Sigmoid colon (tissue), 4 donors: Measurements from ENCODE around the gene SERPINC1.

Experiments used
- CTCF ChIP-seq, 4 experiments: fragments of 450-650 bp in 3 of 4; fragments of 200-600 bp in 1 of 4; IDR thresholded peaks; one replicate each; pipeline ENCODE4 v1.5.1; 2016 to 2019; ENCODE audit warnings: antibody characterized with exemption in 4 of 4, mild to moderate bottlenecking in 3 of 4, moderate library complexity in 2 of 4
- POLR2AphosphoS5 ChIP-seq, 4 donors: sonication (generic); formaldehyde crosslinking; IDR thresholded peaks; one replicate each; pipeline ENCODE4 v1.6.1; 2017; ENCODE audit warnings: antibody characterized with exemption in 4 of 4

GRCh38 chr1:173861731-173862145 lies 55.4 kb downstream of the SERPINC1 start:
- TF ChIP-seq CTCF (IDR thresholded peaks at IDR 0.05) (no peak), POLR2AphosphoS5 (IDR thresholded peaks at IDR 0.05) (no peak)
